ENCODE results near the gene DSCAM. TPM values are rescaled to one million over a fixed set of nuclear protein-coding genes. Genes with fewer than 3 reads are reported as not detected.

DSCAM gene
- total and polyA plus RNA-seq, 10 of the 15 experiments (the other 5 are each of a cell fraction or from before 2014, with no cell fraction given): not detected

- TF ChIP-seq ASH2L (IDR thresholded peaks at IDR 0.05; ENCODE audit: borderline replicate concordance, low read depth): no peak
- TF ChIP-seq ZBTB40 (IDR thresholded peaks at IDR 0.05; ENCODE audit: borderline replicate concordance): no peak
- TF ChIP-seq NFXL1 (IDR thresholded peaks at IDR 0.05; ENCODE audit: borderline replicate concordance): no peak
- no peak for TF ChIP-seq USF2 (IDR thresholded peaks at IDR 0.05; ENCODE audit: borderline replicate concordance, low read depth, low read length)
Measured at GRCh38 chr21:40797410-40797809, 49.5 kb downstream of the DSCAM start (continued).

GRCh38 chr21:40796464-40796863, 50.5 kb downstream of the DSCAM start:
- no peak for TF ChIP-seq MEF2B (IDR thresholded peaks at IDR 0.05; ENCODE audit: partially characterized antibody, poor library complexity, severe bottlenecking)
- no peak for TF ChIP-seq POU2F2 (IDR thresholded peaks at IDR 0.05; ENCODE audit: borderline replicate concordance, low read depth, low read length)
- no peak for TF ChIP-seq SMC3 (IDR thresholded peaks at IDR 0.05; ENCODE audit: borderline replicate concordance, low read length)
- no peak for TF ChIP-seq HDAC2 (IDR thresholded peaks at IDR 0.05)
- no peak for TF ChIP-seq JUNB (IDR thresholded peaks at IDR 0.05)
- no peak for TF ChIP-seq NBN (IDR thresholded peaks at IDR 0.05)
- no peak for TF ChIP-seq TCF3 (IDR thresholded peaks at IDR 0.05; ENCODE audit: borderline replicate concordance, insufficient read depth, low read depth, low read length)
- TF ChIP-seq POLR2A (IDR thresholded peaks at IDR 0.05; ENCODE audit: low read depth, low read length): no peak
- no peak for TF ChIP-seq HCFC1 (IDR thresholded peaks at IDR 0.05; ENCODE audit: low read length)
- no peak for TF ChIP-seq CREM (IDR thresholded peaks at IDR 0.05; ENCODE audit: low read depth)
- TF ChIP-seq USF2 (IDR thresholded peaks at IDR 0.05; ENCODE audit: borderline replicate concordance, low read depth, low read length): no peak
- no peak for TF ChIP-seq CREB1 (IDR thresholded peaks at IDR 0.05; ENCODE audit: low read depth)
- TF ChIP-seq SMAD5 (IDR thresholded peaks at IDR 0.05; ENCODE audit: low read depth): no peak
- no peak for TF ChIP-seq NR2C1 (IDR thresholded peaks at IDR 0.05)
- TF ChIP-seq FOXK2 (IDR thresholded peaks at IDR 0.05): no peak
- no peak for TF ChIP-seq ZNF207 (IDR thresholded peaks at IDR 0.05; ENCODE audit: borderline replicate concordance)
- no peak for TF ChIP-seq CBFB (IDR thresholded peaks at IDR 0.05; ENCODE audit: low read depth)
- whole genome bisulfite sequencing (ENCODE audit: insufficient coverage, insufficient replicate concordance, low lambda C conversion rate, missing lambda C conversion rate): 0% methylated on average over 1 of the region's 1 CpG
- DNase-seq (ENCODE audit: low read depth, low spot score): no peak
- in situ Hi-C loops (cut with MboI) (no loop called here), intact Hi-C loops (cut with micrococcal nuclease; ENCODE audit: unreplicated experiment) (no loop called here)
- POLR2A ChIA-PET: no interaction called here
- H3K27ac ChIP-seq (ENCODE audit: control insufficient read depth, insufficient read depth): no peak overlapping the region
- ATAC-seq: no peak
- H3K36me3 ChIP-seq (ENCODE audit: control insufficient read depth in 2 of 2, insufficient read depth in 2 of 2, low read length in 1 of 2): no peaks in the 10 kb centered on the region
- H3K9ac ChIP-seq (ENCODE audit: control insufficient read depth, insufficient read depth, low read length): no peak overlapping the region
- no peak overlapping the region for H3K4me2 ChIP-seq (ENCODE audit: control insufficient read depth, insufficient read depth)
- CTCF ChIA-PET: no interaction called here
- no peaks in the 10 kb centered on the region for H3K79me2 ChIP-seq (ENCODE audit: control insufficient read depth, insufficient read depth, low read length)
- RAD21 ChIA-PET (ENCODE audit: unreplicated experiment): no interaction called here
- no peaks in the 10 kb centered on the region for H4K20me1 ChIP-seq (ENCODE audit: control insufficient read depth, insufficient read depth)
- SMC1A ChIA-PET (ENCODE audit: uncharacterized antibody, unreplicated experiment): no interaction called here
- no peak for FAIRE-seq
- H3K9me3 ChIP-seq (replicated peaks; ENCODE audit: control insufficient read depth, insufficient read depth, low read length): no peaks in the 10 kb centered on the region
- H3K4me3 ChIP-seq: no peak overlapping the region
- no TSS peak for BruUV-seq (replicated peaks)
- H3K4me1 ChIP-seq (ENCODE audit: control insufficient read depth, insufficient read depth, low read length): no peaks in the 10 kb centered on the region
- H2AFZ ChIP-seq (ENCODE audit: control insufficient read depth, low read depth, low read length): no peak overlapping the region
- H3K27me3 ChIP-seq (replicated peaks in 1 of 2; ENCODE audit: control insufficient read depth in 2 of 2, insufficient read depth in 2 of 2, low read length in 1 of 2): no peaks in the 10 kb centered on the region

Measured in GM12878 (cell line).